ENCODE data around the gene ZNF426.

DNA sequence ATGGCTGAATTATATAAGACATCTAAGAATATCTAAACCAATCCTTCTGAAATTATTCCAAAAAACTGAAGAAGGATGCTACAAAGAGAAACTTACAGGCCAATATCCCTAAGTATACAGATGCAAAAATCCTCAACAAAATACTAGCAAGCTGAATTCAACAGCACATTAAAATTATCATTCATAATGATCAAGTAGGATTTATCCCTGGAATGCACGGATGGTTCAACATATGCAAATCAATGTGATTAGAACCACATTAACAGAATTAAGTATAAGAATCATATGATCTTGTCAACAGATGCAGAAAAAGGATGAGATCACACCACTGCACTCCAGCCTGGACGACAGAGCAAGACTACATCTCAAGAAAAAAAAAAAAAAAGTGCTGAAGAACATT is 53.3 kb downstream of the ZNF426 start:
- no peak for TF ChIP-seq POLR2A (IDR thresholded peaks at IDR 0.05)
- TF ChIP-seq, protein P1, sequence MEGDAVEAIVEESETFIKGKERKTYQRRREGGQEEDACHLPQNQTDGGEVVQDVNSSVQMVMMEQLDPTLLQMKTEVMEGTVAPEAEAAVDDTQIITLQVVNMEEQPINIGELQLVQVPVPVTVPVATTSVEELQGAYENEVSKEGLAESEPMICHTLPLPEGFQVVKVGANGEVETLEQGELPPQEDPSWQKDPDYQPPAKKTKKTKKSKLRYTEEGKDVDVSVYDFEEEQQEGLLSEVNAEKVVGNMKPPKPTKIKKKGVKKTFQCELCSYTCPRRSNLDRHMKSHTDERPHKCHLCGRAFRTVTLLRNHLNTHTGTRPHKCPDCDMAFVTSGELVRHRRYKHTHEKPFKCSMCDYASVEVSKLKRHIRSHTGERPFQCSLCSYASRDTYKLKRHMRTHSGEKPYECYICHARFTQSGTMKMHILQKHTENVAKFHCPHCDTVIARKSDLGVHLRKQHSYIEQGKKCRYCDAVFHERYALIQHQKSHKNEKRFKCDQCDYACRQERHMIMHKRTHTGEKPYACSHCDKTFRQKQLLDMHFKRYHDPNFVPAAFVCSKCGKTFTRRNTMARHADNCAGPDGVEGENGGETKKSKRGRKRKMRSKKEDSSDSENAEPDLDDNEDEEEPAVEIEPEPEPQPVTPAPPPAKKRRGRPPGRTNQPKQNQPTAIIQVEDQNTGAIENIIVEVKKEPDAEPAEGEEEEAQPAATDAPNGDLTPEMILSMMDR (IDR thresholded peaks at IDR 0.05), result no peak

Data from right lobe of liver (tissue), 4 donors.